GM12891 (cell line): ENCODE measurements around the gene MYMX.

Experiments used
- POLR2A ChIP-seq: IDR thresholded peaks from 2 replicates; pipeline ENCODE4 v1.6.1; 2011; ENCODE audit warnings: low read depth, low read length, control low read depth
- POLR2AphosphoS5 ChIP-seq: IDR thresholded peaks from 2 replicates; pipeline ENCODE4 v1.6.1; 2011; ENCODE audit warnings: low read depth, low read length, control low read depth

DNA sequence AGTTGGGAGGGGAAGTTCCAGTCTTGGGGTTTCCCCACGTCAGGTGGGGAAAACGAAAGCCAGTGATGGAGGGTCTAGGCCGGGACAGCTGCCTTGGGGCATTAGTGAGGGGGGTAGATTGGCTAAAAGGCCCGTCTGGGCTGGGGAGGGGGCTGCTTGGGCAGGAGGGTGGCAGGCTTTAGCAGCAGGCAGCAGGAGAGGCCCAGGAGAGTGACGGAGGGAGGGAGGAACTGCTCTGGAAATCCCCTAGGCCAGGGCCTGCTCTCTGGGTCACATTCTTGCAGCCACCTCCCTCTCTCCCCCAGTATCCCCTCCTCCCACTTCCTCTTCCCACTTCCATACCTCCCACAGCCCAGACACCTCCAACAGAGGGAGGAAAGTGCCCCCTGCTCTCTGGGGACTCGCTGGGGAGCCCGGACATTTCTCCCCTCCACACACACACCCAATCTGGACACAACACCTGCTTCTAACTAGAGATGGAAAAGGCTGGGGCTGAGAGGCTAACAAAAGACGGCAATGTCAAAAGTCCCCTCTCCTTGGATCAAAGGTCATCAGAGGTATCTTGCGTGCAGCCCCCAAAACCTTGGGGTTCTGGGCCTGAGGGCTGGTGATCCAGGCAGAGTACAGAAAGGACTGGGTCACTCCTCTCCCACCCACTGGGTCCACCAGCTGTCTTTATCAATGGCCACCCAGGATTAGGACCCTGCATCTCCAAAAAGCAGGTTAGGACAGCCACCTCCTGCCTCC, 46.8 kb downstream of the MYMX start:
- TF ChIP-seq POLR2AphosphoS5 (peak; percentile 46; the same call in 1 of the 2 replicates), POLR2A (peak; percentile 76)
